Mesenchymal stem cell (in vitro differentiated cells and primary cell): Measurements from ENCODE around the gene FUOM.
A peak's percentile ranks its signal among the peaks of the same experiment; 100 is the strongest.

Experiments used
- DNase-seq: peaks from one replicate; pipeline ENCODE4 v3.0.0-alpha.2; 2013
- H2AFZ ChIP-seq: one replicate; pipeline ENCODE4 v1.6.1; 2013; ENCODE audit warnings: low read depth, mild to moderate bottlenecking, control low read depth, inconsistent platforms, low read length, moderate library complexity
- H2AK5ac ChIP-seq: 2 replicates; pipeline ENCODE4 v1.6.1; 2013; ENCODE audit warnings: low read length, moderate library complexity, mild to moderate bottlenecking, inconsistent platforms; ENCODE audit not compliant: severe bottlenecking
- H2BK120ac ChIP-seq: one replicate; pipeline ENCODE4 v1.6.1; 2013; ENCODE audit warnings: low read depth, mild to moderate bottlenecking, inconsistent platforms, low read length, moderate library complexity
- H2BK12ac ChIP-seq, 2 experiments: one replicate each; pipeline ENCODE4 v1.6.1; 2013; ENCODE audit warnings: inconsistent platforms in 2 of 2, low read length in 2 of 2, mild to moderate bottlenecking in 2 of 2, moderate library complexity in 2 of 2, control low read depth in 1 of 2
- H2BK15ac ChIP-seq: one replicate; pipeline ENCODE4 v1.6.1; 2013; ENCODE audit warnings: mild to moderate bottlenecking, low read depth, inconsistent platforms; ENCODE audit not compliant: poor library complexity, severe bottlenecking
- H2BK5ac ChIP-seq: 2 replicates; pipeline ENCODE4 v1.6.1; 2013; ENCODE audit warnings: low read depth, mild to moderate bottlenecking, low read length, control low read depth, inconsistent platforms; ENCODE audit not compliant: poor library complexity, severe bottlenecking
- H3K14ac ChIP-seq, 2 experiments: one replicate each; pipeline ENCODE4 v1.6.1; 2013; ENCODE audit warnings: inconsistent platforms in 2 of 2, low read length in 2 of 2, control low read depth in 1 of 2, mild to moderate bottlenecking in 1 of 2, moderate library complexity in 1 of 2
- H3K18ac ChIP-seq, 2 experiments: one replicate each; pipeline ENCODE4 v1.6.1; 2013; ENCODE audit warnings: inconsistent platforms in 2 of 2, low read length in 2 of 2, control low read depth in 1 of 2, low read depth in 1 of 2, mild to moderate bottlenecking in 1 of 2
- H3K23ac ChIP-seq, 2 experiments: one replicate each; pipeline ENCODE4 v1.6.1; 2013; ENCODE audit warnings: inconsistent platforms in 2 of 2, low read length in 2 of 2, mild to moderate bottlenecking in 2 of 2, moderate library complexity in 2 of 2, control low read depth in 1 of 2
- H3K27ac ChIP-seq: 2 replicates; pipeline ENCODE4 v1.5.1; 2013; ENCODE audit warnings: mild to moderate bottlenecking, moderate library complexity, low read length, control low read depth, inconsistent platforms; ENCODE audit not compliant: poor library complexity, severe bottlenecking
- H3K27me3 ChIP-seq, 2 experiments: 2 replicates each; pipeline versions ENCODE4 v1.6.1 to v1.7.0; 2013; ENCODE audit warnings: low read length in 2 of 2, mild to moderate bottlenecking in 2 of 2, moderate library complexity in 2 of 2, control low read depth in 1 of 2, inconsistent platforms in 1 of 2; ENCODE audit not compliant: control insufficient read depth in 1 of 2, insufficient read depth in 1 of 2
- H3K36me3 ChIP-seq, 2 experiments: 2 replicates each; pipeline versions ENCODE4 v1.6.1 to v1.7.0; 2013; ENCODE audit warnings: low read length in 2 of 2, control low read depth in 1 of 2, inconsistent platforms in 1 of 2, low read depth in 1 of 2, mild to moderate bottlenecking in 1 of 2; ENCODE audit not compliant: insufficient read depth in 2 of 2, control insufficient read depth in 1 of 2
- H3K4ac ChIP-seq, 2 experiments: one replicate each; pipeline ENCODE4 v1.6.1; 2013; ENCODE audit warnings: inconsistent platforms in 2 of 2, low read length in 2 of 2, mild to moderate bottlenecking in 2 of 2, moderate library complexity in 2 of 2, control low read depth in 1 of 2, low read depth in 1 of 2
- H3K4me1 ChIP-seq: 2 replicates; pipeline ENCODE4 v1.6.1; 2013; ENCODE audit warnings: low read depth, low read length, control low read depth; ENCODE audit not compliant: control insufficient read depth, insufficient read depth
- H3K4me2 ChIP-seq: 2 replicates; pipeline ENCODE4 v1.6.1; 2013; ENCODE audit warnings: low read length, mild to moderate bottlenecking, inconsistent platforms; ENCODE audit not compliant: poor library complexity, severe bottlenecking
- H3K4me3 ChIP-seq, 2 experiments: 2 replicates each; pipeline versions ENCODE4 v1.5.1 to v1.7.0; 2013; ENCODE audit warnings: low read length in 2 of 2, mild to moderate bottlenecking in 2 of 2, control low read depth in 1 of 2, low read depth in 1 of 2; ENCODE audit not compliant: insufficient read depth in 1 of 2
- H3K79me1 ChIP-seq: replicated peaks from 2 replicates; pipeline ENCODE4 v1.6.1; 2013; ENCODE audit warnings: mild to moderate bottlenecking, control low read depth, low read length, inconsistent platforms; ENCODE audit not compliant: poor library complexity, severe bottlenecking
- H3K9ac ChIP-seq: 2 replicates; pipeline ENCODE4 v1.7.0; 2013; ENCODE audit warnings: mild to moderate bottlenecking, low read length, moderate library complexity
- H3K9me3 ChIP-seq: 2 replicates; pipeline ENCODE4 v1.7.0; 2013; ENCODE audit warnings: mild to moderate bottlenecking, low read length; ENCODE audit not compliant: control insufficient read depth
- H4K8ac ChIP-seq: one replicate; pipeline ENCODE4 v1.6.1; 2013; ENCODE audit warnings: inconsistent platforms, mild to moderate bottlenecking, low read length, moderate library complexity
- H4K91ac ChIP-seq: one replicate; pipeline ENCODE4 v1.6.1; 2013; ENCODE audit warnings: mild to moderate bottlenecking, low read length, inconsistent platforms
- WGBS: methylation state at CpG from one replicate; pipeline ENCODE4 v1.1.7; 2013; ENCODE audit warnings: mixed read lengths; 5-methylcytosine and 5-hydroxymethylcytosine counted together

Gene FUOM

GRCh38 chr10:133309100-133309719 is 48.6 kb downstream of the FUOM start:
- Histone ChIP-seq H4K91ac (peak overlapping the region; percentile 57), H2BK12ac (peak overlapping the region in 1 of 2 experiments; percentile 84), H2AFZ (no peak overlapping the region), H3K4ac (peak overlapping the region; percentile 57 to 94), H3K9ac (peak overlapping the region; percentile 99), H3K4me2 (peak overlapping the region; percentile 68), H3K18ac (peak overlapping the region; percentile 85 to 90), H3K4me3 (peak overlapping the region; percentile 92 to 95), H3K27ac (peak overlapping the region; percentile 67), H4K8ac (peak overlapping the region; percentile 70), H2BK120ac (peak overlapping the region; percentile 96), H3K4me1 (peaks cover 26% of the 10 kb centered on the region), H2BK15ac (peak overlapping the region; percentile 96), H3K27me3 (no peaks in the 10 kb centered on the region), H3K9me3 (no peaks in the 10 kb centered on the region), H3K79me1 (peaks cover 19% of the 10 kb centered on the region), H2AK5ac (no peak overlapping the region), H3K23ac (peak overlapping the region in 1 of 2 experiments; percentile 17), H3K36me3 (peaks cover 36 to 46% of the 10 kb centered on the region in 2 experiments), H3K14ac (peak overlapping the region in 1 of 2 experiments; percentile 89), H2BK5ac (peak overlapping the region; percentile 95)
- 31% methylated on average over 43 of the region's 46 CpGs for WGBS
- DNase-seq = peak; percentile 89

GRCh38 chr10:133308421-133309099 is 49.3 kb downstream of the FUOM start, which contains the start of the genes TUBGCP2 and ZNF511:
TUBGCP2 (minus strand) TSS chr10:133308872; CDS start chr10:133302941, 5,931 bp downstream.
ZNF511 (plus strand) TSS chr10:133308914; CDS start chr10:133308944, 30 bp downstream.
- WGBS = under 1% methylated on average over 58 of the region's 89 CpGs
- H2BK12ac ChIP-seq = peak within 1 kb of the TSS in 1 of 2 experiments; percentile 84
- peaks cover 28% of the 10 kb centered on the region for H3K4me1 ChIP-seq
- peak within 1 kb of the TSS; percentile 99 for H3K9ac ChIP-seq
- peaks cover 19% of the 10 kb centered on the region for H3K79me1 ChIP-seq
- peak within 1 kb of the TSS; percentile 96 for H2BK120ac ChIP-seq
- H2AK5ac ChIP-seq = no peak within 1 kb of the TSS
- peak within 1 kb of the TSS; percentile 90 to 91 for H3K18ac ChIP-seq
- H2BK5ac ChIP-seq = peak within 1 kb of the TSS; percentile 95
- H2AFZ ChIP-seq = peak within 1 kb of the TSS; percentile 66
- peak within 1 kb of the TSS; percentile 80 for H3K4me2 ChIP-seq
- H3K9me3 ChIP-seq = no peaks in the 10 kb centered on the region
- H2BK15ac ChIP-seq = peak within 1 kb of the TSS; percentile 96
- peak within 1 kb of the TSS; percentile 86 to 94 for H3K4ac ChIP-seq
- DNase-seq = peak; percentile 86
- peak within 1 kb of the TSS; percentile 67 for H3K27ac ChIP-seq
- peak within 1 kb of the TSS in 1 of 2 experiments; percentile 89 for H3K14ac ChIP-seq
- peak within 1 kb of the TSS; percentile 57 for H4K91ac ChIP-seq
- peak within 1 kb of the TSS in 1 of 2 experiments; percentile 73 for H3K23ac ChIP-seq
- no peaks in the 10 kb centered on the region for H3K27me3 ChIP-seq
- peaks cover 36 to 50% of the 10 kb centered on the region in 2 experiments for H3K36me3 ChIP-seq
- H3K4me3 ChIP-seq = peak within 1 kb of the TSS; percentile 92 to 95
- H4K8ac ChIP-seq = peak within 1 kb of the TSS; percentile 70

- Histone ChIP-seq H3K27ac (no peak overlapping the region), H3K18ac (peak overlapping the region in 1 of 2 experiments; percentile 91), H3K36me3 (peaks cover 34 to 51% of the 10 kb centered on the region in 2 experiments), H3K79me1 (peaks cover 19% of the 10 kb centered on the region), H3K4me2 (peak overlapping the region; percentile 80), H3K4me1 (peaks cover 29% of the 10 kb centered on the region), H4K91ac (no peak overlapping the region), H3K9me3 (no peaks in the 10 kb centered on the region), H3K4me3 (peak overlapping the region; percentile 92 to 95), H2BK120ac (no peak overlapping the region), H2AK5ac (no peak overlapping the region), H2BK15ac (no peak overlapping the region), H3K27me3 (no peaks in the 10 kb centered on the region), H3K9ac (peak overlapping the region; percentile 99), H2BK12ac (no peak overlapping the region), H3K4ac (no peak overlapping the region), H3K14ac (no peak overlapping the region), H3K23ac (no peak overlapping the region), H2BK5ac (no peak overlapping the region), H2AFZ (no peak overlapping the region), H4K8ac (peak overlapping the region; percentile 38)
- DNase-seq = peak; percentile 80
- WGBS = 11% methylated on average over 25 of the region's 25 CpGs
Measured at GRCh38 chr10:133307776-133308420, 49.9 kb downstream of the FUOM start.
